CD14-positive monocyte (primary cell): Measurements from ENCODE around the gene GPHA2. TPM values are rescaled to one million over a fixed set of nuclear protein-coding genes. Genes with fewer than 3 reads are reported as not detected.

Experiments
- DNase-seq, 3 donors: peaks; one replicate each; pipeline ENCODE4 v3.0.0-alpha.2; 2011 to 2022
- H2AFZ ChIP-seq: 2 replicates; pipeline ENCODE4 v1.6.0; 2012; ENCODE audit warnings: mild to moderate bottlenecking, low read depth, low read length, inconsistent platforms; ENCODE audit not compliant: insufficient read depth, poor library complexity, severe bottlenecking
- H3K27ac ChIP-seq, 2 donors: 1 replicate in 1 of 2; 2 replicates in 1 of 2; pipeline ENCODE4 v1.5.1; 2012 to 2013; ENCODE audit warnings: low read length in 2 of 2, control low read depth in 1 of 2, inconsistent platforms in 1 of 2, low read depth in 1 of 2, mild to moderate bottlenecking in 1 of 2
- H3K27me3 ChIP-seq, 2 donors: one replicate each; pipeline versions ENCODE4 v1.6.0 to v1.6.1; 2011 to 2013; ENCODE audit warnings: low read length in 2 of 2; ENCODE audit not compliant: control insufficient read depth in 2 of 2, insufficient read depth in 2 of 2
- H3K36me3 ChIP-seq, 2 donors: replicated peaks in 1 of 2; 1 replicate in 1 of 2; 2 replicates in 1 of 2; pipeline versions ENCODE4 v1.5.1 to v1.6.1; 2012 to 2013; ENCODE audit warnings: low read length in 2 of 2, control low read depth in 1 of 2, inconsistent platforms in 1 of 2, mild to moderate bottlenecking in 1 of 2; ENCODE audit not compliant: insufficient read depth in 2 of 2, control insufficient read depth in 1 of 2
- H3K4me1 ChIP-seq, 2 donors: 1 replicate in 1 of 2; 2 replicates in 1 of 2; pipeline versions ENCODE4 v1.5.1 to v1.6.1; 2012 to 2013; ENCODE audit warnings: low read length in 2 of 2, control low read depth in 1 of 2, inconsistent platforms in 1 of 2, mild to moderate bottlenecking in 1 of 2, moderate library complexity in 1 of 2; ENCODE audit not compliant: insufficient read depth in 2 of 2, control insufficient read depth in 1 of 2
- H3K4me2 ChIP-seq: replicated peaks from 2 replicates; pipeline ENCODE3; 2012; ENCODE audit warnings: low read length, moderate library complexity, mild to moderate bottlenecking; ENCODE audit not compliant: poor library complexity, severe bottlenecking; ENCODE audit errors: extremely low read depth
- H3K4me3 ChIP-seq, 3 experiments: fragments of 200-600 bp in 1 of 3; sonication (generic) in 1 of 3; replicated peaks in 1 of 3; 1 replicate in 2 of 3; 2 replicates in 1 of 3; pipeline ENCODE4 v1.5.1; 2011 to 2013; ENCODE audit warnings: low read length in 3 of 3, mild to moderate bottlenecking in 3 of 3, control low read depth in 2 of 3, low read depth in 2 of 3, inconsistent platforms in 1 of 3, moderate library complexity in 1 of 3
- H3K79me2 ChIP-seq: 2 replicates; pipeline ENCODE4 v1.6.0; 2012; ENCODE audit warnings: mild to moderate bottlenecking, control low read depth, inconsistent platforms, low read length, moderate library complexity; ENCODE audit not compliant: insufficient read depth
- H3K9ac ChIP-seq: 2 replicates; pipeline ENCODE4 v1.6.0; 2017; ENCODE audit warnings: low read length, mild to moderate bottlenecking; ENCODE audit not compliant: insufficient read depth, poor library complexity, severe bottlenecking
- H3K9me3 ChIP-seq, 2 donors: replicated peaks in 1 of 2; 1 replicate in 1 of 2; 2 replicates in 1 of 2; pipeline versions ENCODE4 v1.5.1 to v1.6.1; 2012 to 2013; ENCODE audit warnings: low read length in 2 of 2, control low read depth in 1 of 2; ENCODE audit not compliant: control insufficient read depth in 1 of 2, insufficient read depth in 1 of 2
- H4K20me1 ChIP-seq: 2 replicates; pipeline ENCODE4 v1.6.0; 2012; ENCODE audit warnings: mild to moderate bottlenecking, low read length, control low read depth, moderate library complexity; ENCODE audit not compliant: insufficient read depth
- H3K27ac Mint-ChIP-seq, 7 donors: one replicate each; pipeline ENCODE4 v1.8.0; 2020; ENCODE audit warnings: mild to moderate bottlenecking in 7 of 7, mixed read lengths in 7 of 7, moderate library complexity in 6 of 7, inconsistent platforms in 2 of 7
- H3K27me3 Mint-ChIP-seq, 3 donors: one replicate each; pipeline ENCODE4 v1.8.0; 2021 to 2022; ENCODE audit warnings: low read depth in 3 of 3, mild to moderate bottlenecking in 3 of 3, mixed read lengths in 3 of 3, moderate library complexity in 3 of 3, inconsistent platforms in 1 of 3
- H3K36me3 Mint-ChIP-seq, 2 donors: one replicate each; pipeline ENCODE4 v1.8.0; 2020; ENCODE audit warnings: mixed read lengths in 2 of 2, inconsistent platforms in 1 of 2, mild to moderate bottlenecking in 1 of 2
- H3K4me1 Mint-ChIP-seq: one replicate; pipeline ENCODE4 v1.8.0; 2020; ENCODE audit warnings: mild to moderate bottlenecking, mixed read lengths
- H3K4me3 Mint-ChIP-seq, 2 donors: one replicate each; pipeline ENCODE4 v1.8.0; 2020; ENCODE audit warnings: mild to moderate bottlenecking in 2 of 2, mixed read lengths in 2 of 2, moderate library complexity in 1 of 2
- H3K9me3 Mint-ChIP-seq, 7 donors: one replicate each; pipeline ENCODE4 v1.8.0; 2020 to 2022; ENCODE audit warnings: mixed read lengths in 7 of 7, mild to moderate bottlenecking in 6 of 7, moderate library complexity in 6 of 7, inconsistent platforms in 2 of 7
- CTCF ChIP-seq: fragments of 200-600 bp; IDR thresholded peaks from one replicate; pipeline ENCODE4 v1.8.0; 2022; ENCODE audit warnings: antibody characterized with exemption, mild to moderate bottlenecking
- WGBS: methylation state at CpG from one replicate; pipeline ENCODE4 v1.1.5; 2013; ENCODE audit warnings: missing lambda C conversion rate; ENCODE audit not compliant: insufficient coverage; 5-methylcytosine and 5-hydroxymethylcytosine counted together
- intact Hi-C, 2 donors: fragments of 100-400 bp; cut with micrococcal nuclease; formaldehyde crosslinking; loops; one replicate each; pipeline versions ENCODE4 v1.15.0 to v1.15.1; 2023
- polyA plus RNA-seq, 3 donors: library from polyadenylated mRNA; depleted of rRNA in 1 of 3; unstranded in 2 of 3; stranded (reverse) in 1 of 3; fragments of 300-500 nt in 2 of 3; fragments of >200 nt in 1 of 3; fragmentation: Illumina TruSeq in 2 of 3; gene quantifications; 1 replicate in 2 of 3; 2 replicates in 1 of 3; pipeline ENCODE4 v1.2.3, GENCODE V29; 2012 to 2021

Gene GPHA2
- polyA plus RNA-seq, 3 donors: not detected

DNA sequence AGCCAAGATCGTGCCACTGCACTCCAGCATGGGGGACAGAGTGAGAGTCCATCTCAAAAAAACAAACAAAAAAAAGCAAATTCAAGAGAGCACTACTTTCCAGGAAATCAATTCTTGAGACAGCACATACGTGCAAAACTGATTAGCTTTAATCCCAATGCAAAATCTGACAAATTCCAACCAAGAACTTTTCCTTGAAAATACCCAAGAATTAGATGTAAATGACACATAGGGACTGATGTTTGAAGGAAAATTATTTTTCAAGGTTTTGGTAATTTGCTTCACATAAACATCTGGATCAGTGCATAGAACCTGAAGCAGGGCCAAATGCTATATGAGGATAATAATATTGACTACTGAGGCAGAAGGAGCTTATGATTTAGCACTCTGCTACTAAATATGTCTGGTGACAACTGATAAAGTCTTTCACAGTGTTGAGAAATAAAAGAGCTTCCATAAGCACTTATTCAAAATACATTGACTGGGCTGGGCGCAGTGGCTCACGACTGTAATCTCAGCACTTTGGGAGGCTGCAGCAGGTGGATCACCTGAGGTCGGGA, 27.5 kb upstream of the GPHA2 start:
- intact Hi-C loops: no loop called here
- no peak overlapping the region for H2AFZ ChIP-seq
- H3K36me3 ChIP-seq: no peaks in the 10 kb centered on the region
- no peak overlapping the region for H3K27ac ChIP-seq
- Mint-ChIP-seq H3K36me3 (no peaks in the 10 kb centered on the region), H3K27me3 (peaks cover 3 to 11% (median 3%) of the 10 kb centered on the region in 3 donors), H3K4me1 (peaks cover 17% of the 10 kb centered on the region), H3K4me3 (no peak overlapping the region), H3K27ac (no peak overlapping the region), H3K9me3 (no peaks in the 10 kb centered on the region)
- no peaks in the 10 kb centered on the region for H3K27me3 ChIP-seq
- 100% methylated on average over 1 of the region's 5 CpGs for WGBS
- DNase-seq: no peak
- H3K9ac ChIP-seq: no peak overlapping the region
- H3K4me3 ChIP-seq: no peak overlapping the region
- no peaks in the 10 kb centered on the region for H3K79me2 ChIP-seq
- no peaks in the 10 kb centered on the region for H4K20me1 ChIP-seq
- H3K9me3 ChIP-seq: no peaks in the 10 kb centered on the region
- TF ChIP-seq CTCF: no peak
- no peak overlapping the region for H3K4me2 ChIP-seq
- H3K4me1 ChIP-seq: peaks cover 7 to 13% of the 10 kb centered on the region in 2 donors

DNA sequence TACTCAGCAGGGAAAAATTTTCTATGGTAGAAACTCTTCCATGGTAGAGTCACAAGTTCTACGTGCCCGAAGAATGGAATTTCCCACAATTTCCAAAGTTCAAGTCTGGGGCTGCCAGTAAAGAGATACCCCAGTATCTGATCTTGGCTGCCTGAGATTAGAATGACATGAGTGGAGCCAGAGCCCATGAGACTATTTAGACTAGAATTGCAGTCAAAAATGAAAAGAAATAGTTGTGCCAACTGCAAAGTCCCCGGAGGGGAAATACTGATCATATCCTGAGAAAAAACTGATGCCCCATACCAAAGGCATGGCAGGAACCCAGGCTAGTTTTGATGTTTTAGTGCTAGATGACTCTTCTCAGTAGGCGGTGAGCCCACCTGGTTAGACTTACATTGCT, 25.0 kb upstream of the GPHA2 start:
- no peak for DNase-seq
- Mint-ChIP-seq H3K9me3 (no peaks in the 10 kb centered on the region), H3K36me3 (no peaks in the 10 kb centered on the region), H3K27me3 (peaks cover 5 to 12% (median 7%) of the 10 kb centered on the region in 3 donors), H3K27ac (no peak overlapping the region), H3K4me1 (peaks cover 17% of the 10 kb centered on the region), H3K4me3 (no peak overlapping the region)
- Histone ChIP-seq H3K9me3 (no peaks in the 10 kb centered on the region), H3K27me3 (no peaks in the 10 kb centered on the region), H2AFZ (no peak overlapping the region), H3K4me2 (no peak overlapping the region), H4K20me1 (no peaks in the 10 kb centered on the region), H3K4me3 (no peak overlapping the region), H3K9ac (no peak overlapping the region), H3K36me3 (no peaks in the 10 kb centered on the region), H3K79me2 (no peaks in the 10 kb centered on the region), H3K4me1 (peaks cover 7 to 13% of the 10 kb centered on the region in 2 donors), H3K27ac (no peak overlapping the region)
- WGBS: 89% methylated on average over 3 of the region's 4 CpGs
- no peak for TF ChIP-seq CTCF
- intact Hi-C loops: no loop called here
